Esophagus muscularis mucosa (tissue), 4 donors: Measurements from ENCODE around the gene CLEC9A. TPM values are rescaled to one million over a fixed set of nuclear protein-coding genes. Genes with fewer than 3 reads are reported as not detected.

Source experiments
- DNase-seq: peaks from one replicate; pipeline ENCODE4 v3.0.0-alpha.2; 2017; ENCODE audit errors: extremely low spot score
- H3K27ac ChIP-seq, 4 donors: fragments of 200-600 bp; sonication (generic); replicated peaks in 1 of 4; 1 replicate in 3 of 4; 2 replicates in 1 of 4; pipeline ENCODE4 v1.5.1; 2016 to 2019; ENCODE audit warnings: mild to moderate bottlenecking in 1 of 4
- H3K27me3 ChIP-seq, 4 donors: fragments of 200-600 bp; sonication (generic); one replicate each; pipeline versions ENCODE4 v1.5.1 to v1.6.0; 2016 to 2019
- H3K36me3 ChIP-seq, 4 donors: fragments of 200-600 bp; sonication (generic); one replicate each; pipeline ENCODE4 v1.5.1; 2016 to 2019
- H3K4me1 ChIP-seq, 4 donors: fragments of 200-600 bp; sonication (generic); one replicate each; pipeline ENCODE4 v1.5.1; 2016 to 2019
- H3K4me3 ChIP-seq, 4 donors: fragments of 200-600 bp; sonication (generic); 1 replicate in 2 of 4; 2 replicates in 2 of 4; pipeline ENCODE4 v1.5.1; 2016 to 2019; ENCODE audit warnings: mild to moderate bottlenecking in 4 of 4, moderate library complexity in 1 of 4
- H3K9me3 ChIP-seq, 4 donors: fragments of 200-600 bp; sonication (generic); 1 replicate in 3 of 4; 2 replicates in 1 of 4; pipeline ENCODE4 v1.5.1; 2016 to 2019
- EP300 ChIP-seq: sonication (generic); formaldehyde crosslinking; IDR thresholded peaks from one replicate; pipeline ENCODE4 v1.6.1; 2017; ENCODE audit warnings: antibody characterized with exemption
- POLR2A ChIP-seq: fragments of 450-650 bp; IDR thresholded peaks from one replicate; pipeline ENCODE4 v1.6.1; 2017; ENCODE audit warnings: antibody characterized with exemption, moderate library complexity, mild to moderate bottlenecking, low read depth
- POLR2AphosphoS5 ChIP-seq, 2 donors: sonication (generic); formaldehyde crosslinking; IDR thresholded peaks; one replicate each; pipeline ENCODE4 v1.6.1; 2017; ENCODE audit warnings: antibody characterized with exemption in 2 of 2
- WGBS: methylation state at CpG from one replicate; pipeline ENCODE4 v1.1.5; 2018; 5-methylcytosine and 5-hydroxymethylcytosine counted together
- intact Hi-C: fragments of 100-400 bp; cut with DNase I; formaldehyde crosslinking; loops from one replicate; pipeline ENCODE4 v1.15.1; 2023
- total RNA-seq, 4 donors: library from RNA; depleted of rRNA; stranded (reverse); fragments of >200 nt; gene quantifications; one replicate each; pipeline versions ENCODE4 v1.1.0 to v1.2.1, GENCODE V29; 2016
- TF ChIP-seq, protein P1 (sequence below), 3 experiments: fragments of 200-600 bp in 2 of 3; fragments of 450-650 bp in 1 of 3; sonication (generic) in 2 of 3; IDR thresholded peaks; one replicate each; pipeline ENCODE4 v1.5.1; 2017 to 2019; ENCODE audit warnings: antibody characterized with exemption in 3 of 3, mild to moderate bottlenecking in 2 of 3, moderate library complexity in 1 of 3

CLEC9A gene
- total RNA-seq, 4 donors from 2014 or later: 0.17 TPM; not detected in 3

DNA sequence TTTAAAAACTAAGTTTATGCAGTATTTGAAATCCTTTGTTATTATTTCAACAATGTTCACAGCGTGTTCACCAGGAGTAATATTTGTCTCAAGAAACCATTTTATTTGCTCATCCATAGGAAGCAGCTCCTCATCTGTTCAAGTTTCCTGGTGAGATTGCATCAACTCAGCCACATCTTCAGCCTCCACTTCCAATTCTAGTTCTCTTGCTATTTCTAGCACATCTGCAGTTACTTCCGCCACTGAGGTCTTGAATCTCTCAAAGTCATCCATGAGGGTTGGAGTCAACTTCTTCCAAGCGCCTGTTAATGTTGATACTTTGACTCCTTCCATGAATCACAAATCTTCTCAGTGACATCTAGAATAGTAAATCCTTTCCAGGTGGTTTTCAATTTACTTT, 18.0 kb downstream of the CLEC9A start:
- DNase-seq: no peak
- Histone ChIP-seq H3K36me3 (no peaks in the 10 kb centered on the region), H3K27ac (no peak overlapping the region), H3K9me3 (peaks cover 0 to 13% (median 5%) of the 10 kb centered on the region in 4 donors), H3K27me3 (no peaks in the 10 kb centered on the region), H3K4me1 (no peaks in the 10 kb centered on the region), H3K4me3 (no peak overlapping the region)
- 66% methylated on average over 3 of the region's 3 CpGs for WGBS
- intact Hi-C loops: no loop called here
- TF ChIP-seq POLR2AphosphoS5 (IDR thresholded peaks at IDR 0.05) (no peak), POLR2A (no peak), EP300 (no peak)
- TF ChIP-seq, protein P1, sequence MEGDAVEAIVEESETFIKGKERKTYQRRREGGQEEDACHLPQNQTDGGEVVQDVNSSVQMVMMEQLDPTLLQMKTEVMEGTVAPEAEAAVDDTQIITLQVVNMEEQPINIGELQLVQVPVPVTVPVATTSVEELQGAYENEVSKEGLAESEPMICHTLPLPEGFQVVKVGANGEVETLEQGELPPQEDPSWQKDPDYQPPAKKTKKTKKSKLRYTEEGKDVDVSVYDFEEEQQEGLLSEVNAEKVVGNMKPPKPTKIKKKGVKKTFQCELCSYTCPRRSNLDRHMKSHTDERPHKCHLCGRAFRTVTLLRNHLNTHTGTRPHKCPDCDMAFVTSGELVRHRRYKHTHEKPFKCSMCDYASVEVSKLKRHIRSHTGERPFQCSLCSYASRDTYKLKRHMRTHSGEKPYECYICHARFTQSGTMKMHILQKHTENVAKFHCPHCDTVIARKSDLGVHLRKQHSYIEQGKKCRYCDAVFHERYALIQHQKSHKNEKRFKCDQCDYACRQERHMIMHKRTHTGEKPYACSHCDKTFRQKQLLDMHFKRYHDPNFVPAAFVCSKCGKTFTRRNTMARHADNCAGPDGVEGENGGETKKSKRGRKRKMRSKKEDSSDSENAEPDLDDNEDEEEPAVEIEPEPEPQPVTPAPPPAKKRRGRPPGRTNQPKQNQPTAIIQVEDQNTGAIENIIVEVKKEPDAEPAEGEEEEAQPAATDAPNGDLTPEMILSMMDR (IDR thresholded peaks at IDR 0.05): no peak

DNA sequence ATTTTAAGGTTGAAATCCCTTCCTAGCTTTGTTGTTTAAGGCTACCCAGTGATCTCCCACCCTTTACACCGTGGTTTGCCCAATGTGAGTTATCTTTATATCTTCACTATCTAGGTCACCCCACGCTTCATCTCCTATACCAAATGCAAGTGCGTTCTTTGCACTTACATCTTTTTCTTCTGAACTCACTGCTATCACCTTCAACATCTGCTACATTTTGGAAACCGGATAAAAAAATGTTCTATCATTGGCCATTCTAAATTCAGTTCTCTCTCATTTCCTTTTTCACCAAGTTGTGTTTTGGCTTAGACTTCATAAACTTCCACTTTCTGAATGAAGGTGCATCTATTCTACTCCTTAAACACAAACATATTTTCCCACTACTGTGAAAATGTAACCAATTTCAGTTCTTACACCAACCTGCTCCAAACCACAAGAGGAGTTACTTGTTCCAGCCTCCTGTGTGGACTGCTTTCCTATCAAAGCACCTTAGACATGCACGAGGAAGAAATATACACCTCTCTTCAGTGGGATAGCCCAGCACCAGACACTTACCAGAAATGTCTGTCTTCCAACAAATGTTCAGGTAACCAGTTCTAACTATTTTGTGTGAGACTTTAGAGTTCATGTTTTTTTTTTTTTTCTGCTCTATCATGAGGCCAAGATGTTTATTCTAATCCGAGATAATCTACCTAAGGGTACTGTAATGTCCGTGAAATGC, 21.9 kb downstream of the CLEC9A start:
- WGBS: 68% methylated on average over 7 of the region's 7 CpGs
- TF ChIP-seq, protein P1 (IDR thresholded peaks at IDR 0.05): no peak
- no peak for TF ChIP-seq EP300
- no peak for TF ChIP-seq POLR2AphosphoS5 (IDR thresholded peaks at IDR 0.05)
- no peak for TF ChIP-seq POLR2A
- Histone ChIP-seq H3K9me3 (peaks cover 0 to 13% (median 5%) of the 10 kb centered on the region in 4 donors), H3K4me3 (no peak overlapping the region), H3K27me3 (no peaks in the 10 kb centered on the region), H3K27ac (no peak overlapping the region), H3K36me3 (no peaks in the 10 kb centered on the region), H3K4me1 (no peaks in the 10 kb centered on the region)
- intact Hi-C loops: no loop called here
- DNase-seq: no peak

DNA sequence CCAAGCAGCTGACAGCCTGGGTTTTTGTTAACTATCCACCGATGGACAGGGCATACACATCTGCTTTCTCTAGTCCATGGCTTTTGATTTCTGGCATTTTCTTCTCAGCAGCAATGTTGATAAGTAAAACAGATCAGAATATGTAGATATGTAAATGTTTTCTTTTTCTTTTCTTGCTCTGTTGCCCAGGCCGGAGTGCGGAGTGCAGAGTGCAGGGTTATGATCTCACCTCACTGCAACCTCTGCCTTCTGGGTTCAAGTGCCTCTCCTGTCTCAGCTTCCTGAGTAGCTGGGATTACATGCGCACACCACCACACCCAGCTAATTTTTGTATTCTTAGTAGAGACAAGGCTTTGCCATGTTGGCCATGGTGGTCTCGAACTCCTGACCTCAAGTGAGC, 27.9 kb downstream of the CLEC9A start:
- no peaks in the 10 kb centered on the region for H3K9me3 ChIP-seq
- no peaks in the 10 kb centered on the region for H3K4me1 ChIP-seq
- no peak for DNase-seq
- 84% methylated on average over 5 of the region's 5 CpGs for WGBS
- H3K27ac ChIP-seq: no peak overlapping the region
- no peaks in the 10 kb centered on the region for H3K36me3 ChIP-seq
- H3K4me3 ChIP-seq: no peak overlapping the region
- no peaks in the 10 kb centered on the region for H3K27me3 ChIP-seq
- TF ChIP-seq EP300: no peak
- no peak for TF ChIP-seq POLR2A
- TF ChIP-seq POLR2AphosphoS5 (IDR thresholded peaks at IDR 0.05): no peak
- TF ChIP-seq, protein P1 (IDR thresholded peaks at IDR 0.05): no peak
- intact Hi-C loops: no loop called here

DNA sequence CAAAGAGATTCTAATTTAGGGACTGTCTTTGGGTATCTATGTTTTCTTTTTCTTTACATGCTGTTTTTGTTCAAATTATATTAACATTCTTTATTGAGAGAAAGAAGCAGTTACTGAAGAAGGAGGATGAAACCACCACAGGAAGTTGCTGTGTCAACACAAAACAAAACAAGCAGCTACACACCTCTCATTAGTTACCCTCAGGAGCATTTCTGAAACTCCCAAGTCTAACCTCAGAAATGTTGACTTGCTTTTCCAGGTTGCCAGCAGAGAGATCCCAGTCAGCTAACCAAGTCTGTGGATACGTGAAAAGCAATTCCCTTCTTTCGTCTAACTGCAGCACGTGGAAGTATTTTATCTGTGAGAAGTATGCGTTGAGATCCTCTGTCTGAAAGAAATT, 34.8 kb downstream of the CLEC9A start:
- 67% methylated on average over 4 of the region's 4 CpGs for WGBS
- TF ChIP-seq, protein P1 (IDR thresholded peaks at IDR 0.05): no peak
- TF ChIP-seq POLR2AphosphoS5 (IDR thresholded peaks at IDR 0.05) (no peak), EP300 (no peak), POLR2A (no peak)
- intact Hi-C loops: no loop called here
- no peak for DNase-seq
- Histone ChIP-seq H3K4me3 (no peak overlapping the region), H3K9me3 (no peaks in the 10 kb centered on the region), H3K36me3 (no peaks in the 10 kb centered on the region), H3K4me1 (peaks cover 0 to 6% (median 4%) of the 10 kb centered on the region in 4 donors), H3K27ac (no peak overlapping the region), H3K27me3 (no peaks in the 10 kb centered on the region)
